Panc1 (cell line): ENCODE data around the gene CRYGN.

ENCODE experiments used
- TF ChIP-seq, protein P1 (sequence below), 2 experiments: IDR thresholded peaks; 2 replicates each; pipeline ENCODE4 v1.6.1; 2011 to 2012; ENCODE audit warnings: low read depth in 2 of 2, control low read depth in 1 of 2, low read length in 1 of 2, mild to moderate bottlenecking in 1 of 2, moderate library complexity in 1 of 2; ENCODE audit not compliant: insufficient read depth in 1 of 2
- TF ChIP-seq, protein P2 (sequence below): fragments of 450-650 bp; IDR thresholded peaks from 2 replicates; pipeline ENCODE4 v1.5.1; 2017; ENCODE audit warnings: mild to moderate bottlenecking

- TF ChIP-seq, protein P1, sequence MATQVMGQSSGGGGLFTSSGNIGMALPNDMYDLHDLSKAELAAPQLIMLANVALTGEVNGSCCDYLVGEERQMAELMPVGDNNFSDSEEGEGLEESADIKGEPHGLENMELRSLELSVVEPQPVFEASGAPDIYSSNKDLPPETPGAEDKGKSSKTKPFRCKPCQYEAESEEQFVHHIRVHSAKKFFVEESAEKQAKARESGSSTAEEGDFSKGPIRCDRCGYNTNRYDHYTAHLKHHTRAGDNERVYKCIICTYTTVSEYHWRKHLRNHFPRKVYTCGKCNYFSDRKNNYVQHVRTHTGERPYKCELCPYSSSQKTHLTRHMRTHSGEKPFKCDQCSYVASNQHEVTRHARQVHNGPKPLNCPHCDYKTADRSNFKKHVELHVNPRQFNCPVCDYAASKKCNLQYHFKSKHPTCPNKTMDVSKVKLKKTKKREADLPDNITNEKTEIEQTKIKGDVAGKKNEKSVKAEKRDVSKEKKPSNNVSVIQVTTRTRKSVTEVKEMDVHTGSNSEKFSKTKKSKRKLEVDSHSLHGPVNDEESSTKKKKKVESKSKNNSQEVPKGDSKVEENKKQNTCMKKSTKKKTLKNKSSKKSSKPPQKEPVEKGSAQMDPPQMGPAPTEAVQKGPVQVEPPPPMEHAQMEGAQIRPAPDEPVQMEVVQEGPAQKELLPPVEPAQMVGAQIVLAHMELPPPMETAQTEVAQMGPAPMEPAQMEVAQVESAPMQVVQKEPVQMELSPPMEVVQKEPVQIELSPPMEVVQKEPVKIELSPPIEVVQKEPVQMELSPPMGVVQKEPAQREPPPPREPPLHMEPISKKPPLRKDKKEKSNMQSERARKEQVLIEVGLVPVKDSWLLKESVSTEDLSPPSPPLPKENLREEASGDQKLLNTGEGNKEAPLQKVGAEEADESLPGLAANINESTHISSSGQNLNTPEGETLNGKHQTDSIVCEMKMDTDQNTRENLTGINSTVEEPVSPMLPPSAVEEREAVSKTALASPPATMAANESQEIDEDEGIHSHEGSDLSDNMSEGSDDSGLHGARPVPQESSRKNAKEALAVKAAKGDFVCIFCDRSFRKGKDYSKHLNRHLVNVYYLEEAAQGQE (IDR thresholded peaks at IDR 0.05; ENCODE audit: insufficient read depth in 1 of 2, low read depth in 2 of 2, low read length in 1 of 2) = no peak
- TF ChIP-seq, protein P2, sequence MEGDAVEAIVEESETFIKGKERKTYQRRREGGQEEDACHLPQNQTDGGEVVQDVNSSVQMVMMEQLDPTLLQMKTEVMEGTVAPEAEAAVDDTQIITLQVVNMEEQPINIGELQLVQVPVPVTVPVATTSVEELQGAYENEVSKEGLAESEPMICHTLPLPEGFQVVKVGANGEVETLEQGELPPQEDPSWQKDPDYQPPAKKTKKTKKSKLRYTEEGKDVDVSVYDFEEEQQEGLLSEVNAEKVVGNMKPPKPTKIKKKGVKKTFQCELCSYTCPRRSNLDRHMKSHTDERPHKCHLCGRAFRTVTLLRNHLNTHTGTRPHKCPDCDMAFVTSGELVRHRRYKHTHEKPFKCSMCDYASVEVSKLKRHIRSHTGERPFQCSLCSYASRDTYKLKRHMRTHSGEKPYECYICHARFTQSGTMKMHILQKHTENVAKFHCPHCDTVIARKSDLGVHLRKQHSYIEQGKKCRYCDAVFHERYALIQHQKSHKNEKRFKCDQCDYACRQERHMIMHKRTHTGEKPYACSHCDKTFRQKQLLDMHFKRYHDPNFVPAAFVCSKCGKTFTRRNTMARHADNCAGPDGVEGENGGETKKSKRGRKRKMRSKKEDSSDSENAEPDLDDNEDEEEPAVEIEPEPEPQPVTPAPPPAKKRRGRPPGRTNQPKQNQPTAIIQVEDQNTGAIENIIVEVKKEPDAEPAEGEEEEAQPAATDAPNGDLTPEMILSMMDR = no peak
These were observed 28.5 kb upstream of the CRYGN start for GRCh38 chr7:151468217-151469018.
